Fibroblast of the aortic adventitia (primary cell): Measurements from ENCODE around the gene SPNS1. TPM values are rescaled to one million over a fixed set of nuclear protein-coding genes. Genes with fewer than 3 reads are reported as not detected.
"Not testable (repeated sequence)": the region's sequence is repeated elsewhere in the genome, so short reads cannot be mapped to it uniquely, and the experiment has no call there.

ENCODE experiments used
- DNase-seq: peaks from one replicate; pipeline ENCODE4 v3.0.0-alpha.2; 2010; ENCODE audit warnings: low read depth
- H3K4me3 ChIP-seq: 2 replicates; pipeline ENCODE4 v1.5.1; 2011; ENCODE audit warnings: low read depth, mild to moderate bottlenecking, control low read depth, low read length, moderate library complexity
- total RNA-seq: library from RNA; depleted of rRNA; stranded (reverse); fragments of >200 nt; gene quantifications from 2 replicates; pipeline ENCODE4 v1.2.3, GENCODE V29; 2012; ENCODE audit warnings: low replicate concordance
- TF ChIP-seq, protein P1 (sequence below): IDR thresholded peaks from 2 replicates; pipeline ENCODE4 v1.5.1; 2011; ENCODE audit warnings: mild to moderate bottlenecking, low read length, control low read depth, inconsistent platforms; ENCODE audit not compliant: insufficient read depth

The SPNS1 gene, protein sequence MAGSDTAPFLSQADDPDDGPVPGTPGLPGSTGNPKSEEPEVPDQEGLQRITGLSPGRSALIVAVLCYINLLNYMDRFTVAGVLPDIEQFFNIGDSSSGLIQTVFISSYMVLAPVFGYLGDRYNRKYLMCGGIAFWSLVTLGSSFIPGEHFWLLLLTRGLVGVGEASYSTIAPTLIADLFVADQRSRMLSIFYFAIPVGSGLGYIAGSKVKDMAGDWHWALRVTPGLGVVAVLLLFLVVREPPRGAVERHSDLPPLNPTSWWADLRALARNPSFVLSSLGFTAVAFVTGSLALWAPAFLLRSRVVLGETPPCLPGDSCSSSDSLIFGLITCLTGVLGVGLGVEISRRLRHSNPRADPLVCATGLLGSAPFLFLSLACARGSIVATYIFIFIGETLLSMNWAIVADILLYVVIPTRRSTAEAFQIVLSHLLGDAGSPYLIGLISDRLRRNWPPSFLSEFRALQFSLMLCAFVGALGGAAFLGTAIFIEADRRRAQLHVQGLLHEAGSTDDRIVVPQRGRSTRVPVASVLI
- 27.1 and 85.8 TPM in 2 replicates for total RNA-seq

DNA sequence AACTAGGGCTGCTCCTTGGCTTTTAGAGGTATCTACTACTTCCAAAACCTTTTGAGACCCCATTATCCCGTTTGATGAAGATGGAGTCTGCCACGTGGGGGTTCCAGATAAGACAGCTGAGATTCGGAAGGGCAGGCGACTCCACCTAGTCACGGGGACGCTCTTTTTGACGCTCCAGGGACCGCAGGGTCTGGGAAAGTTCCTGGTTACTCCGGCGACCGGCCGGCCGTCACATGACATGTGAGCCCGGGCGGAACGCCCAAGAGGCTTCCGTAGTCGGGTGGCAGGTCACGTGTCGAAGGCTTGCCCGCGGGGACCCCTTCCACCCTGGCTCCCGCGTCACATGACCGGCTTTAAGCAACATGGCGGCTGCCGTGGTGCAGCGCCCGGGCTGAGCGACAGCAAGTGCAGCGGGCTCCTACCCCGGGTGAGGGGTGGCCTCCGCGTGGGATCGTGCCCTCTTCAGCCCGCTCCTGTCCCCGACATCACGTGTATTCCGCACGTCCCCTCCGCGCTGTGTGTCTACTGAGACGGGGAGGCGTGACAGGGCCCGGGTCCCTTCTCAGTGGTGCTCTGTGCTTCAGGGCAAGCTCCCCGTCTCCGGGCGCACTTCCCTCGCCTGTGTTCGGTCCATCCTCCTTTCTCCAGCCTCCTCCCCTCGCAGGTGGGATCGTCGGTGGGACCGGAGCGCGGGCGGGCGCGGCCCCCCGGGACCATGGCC lies at the start of gene SPNS1:
Gene SPNS1 (plus strand): TSS at position 342 of the 721 bp plus-strand sequence. CDS start 374 bp downstream, at position 716.
- peak within 1 kb of the TSS; percentile 99 for H3K4me3 ChIP-seq
- TF ChIP-seq, protein P1, sequence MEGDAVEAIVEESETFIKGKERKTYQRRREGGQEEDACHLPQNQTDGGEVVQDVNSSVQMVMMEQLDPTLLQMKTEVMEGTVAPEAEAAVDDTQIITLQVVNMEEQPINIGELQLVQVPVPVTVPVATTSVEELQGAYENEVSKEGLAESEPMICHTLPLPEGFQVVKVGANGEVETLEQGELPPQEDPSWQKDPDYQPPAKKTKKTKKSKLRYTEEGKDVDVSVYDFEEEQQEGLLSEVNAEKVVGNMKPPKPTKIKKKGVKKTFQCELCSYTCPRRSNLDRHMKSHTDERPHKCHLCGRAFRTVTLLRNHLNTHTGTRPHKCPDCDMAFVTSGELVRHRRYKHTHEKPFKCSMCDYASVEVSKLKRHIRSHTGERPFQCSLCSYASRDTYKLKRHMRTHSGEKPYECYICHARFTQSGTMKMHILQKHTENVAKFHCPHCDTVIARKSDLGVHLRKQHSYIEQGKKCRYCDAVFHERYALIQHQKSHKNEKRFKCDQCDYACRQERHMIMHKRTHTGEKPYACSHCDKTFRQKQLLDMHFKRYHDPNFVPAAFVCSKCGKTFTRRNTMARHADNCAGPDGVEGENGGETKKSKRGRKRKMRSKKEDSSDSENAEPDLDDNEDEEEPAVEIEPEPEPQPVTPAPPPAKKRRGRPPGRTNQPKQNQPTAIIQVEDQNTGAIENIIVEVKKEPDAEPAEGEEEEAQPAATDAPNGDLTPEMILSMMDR, result no peak

DNA sequence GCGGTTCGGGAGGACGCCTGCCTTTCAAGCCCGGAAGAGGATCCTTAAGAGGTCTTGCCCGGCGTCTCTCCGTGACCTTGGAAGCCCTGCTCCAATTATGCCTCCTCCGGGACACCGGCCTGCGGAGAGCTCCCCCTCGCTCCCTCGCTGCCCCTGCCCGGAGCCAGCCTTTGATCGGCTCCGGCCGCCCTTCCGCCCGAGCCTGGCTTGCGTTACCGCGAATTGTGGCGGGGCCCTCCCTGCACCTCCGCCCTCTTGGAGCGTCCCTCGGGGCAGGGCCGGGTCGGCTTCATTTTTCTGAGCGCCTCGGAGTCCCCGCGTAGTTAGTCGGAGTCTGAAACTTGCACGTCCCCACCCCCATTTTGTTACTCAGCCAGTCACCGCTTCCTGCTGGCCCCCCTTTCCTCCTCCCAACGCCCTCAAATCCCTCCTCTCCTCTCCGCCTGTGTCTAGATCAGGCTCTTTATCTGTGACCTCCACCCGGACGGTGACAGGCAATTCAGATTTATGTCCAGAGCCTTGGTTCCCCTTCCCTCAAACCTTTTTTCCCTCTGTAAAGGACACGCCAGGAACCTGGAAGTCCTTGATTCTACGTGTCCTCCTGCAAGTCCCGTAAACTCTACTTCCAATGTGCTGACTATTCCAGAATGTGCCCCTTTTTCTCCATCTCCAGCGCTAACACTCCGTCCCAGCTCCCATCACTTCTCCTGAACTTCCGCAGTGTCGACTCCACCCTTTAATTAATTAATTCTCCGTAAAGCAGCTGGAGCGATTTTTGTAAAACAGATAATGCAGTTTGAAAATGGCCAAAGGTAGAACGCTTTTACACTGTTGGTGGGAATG lies 49.0 kb upstream of the SPNS1 start:
- TF ChIP-seq, protein P1, result peak; percentile 6
- peak; percentile 84 for DNase-seq
- H3K4me3 ChIP-seq, result peak overlapping the region; percentile 82

More for the DNA sequence above, at the start of gene SPNS1:
- peak; percentile 97 for DNase-seq

DNA sequence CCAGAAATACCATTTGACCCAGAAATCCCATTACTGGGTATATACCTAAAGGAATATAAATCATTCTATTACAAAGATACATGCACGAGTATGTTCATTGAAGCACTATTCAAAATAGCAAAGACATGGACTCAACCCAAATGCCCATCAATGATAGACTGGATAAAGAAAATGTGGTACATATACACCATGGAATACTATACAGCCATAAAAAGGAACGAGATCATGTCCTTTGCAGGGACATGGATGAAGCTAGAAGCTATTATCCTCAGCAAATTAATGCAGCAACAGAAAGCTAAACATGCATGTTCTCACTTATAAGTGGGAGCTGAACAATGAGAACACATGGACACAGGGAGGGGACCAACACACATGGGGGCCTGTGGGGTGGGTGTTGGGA lies 48.3 kb upstream of the SPNS1 start:
- not testable (repeated sequence) for H3K4me3 ChIP-seq, DNase-seq

DNA sequence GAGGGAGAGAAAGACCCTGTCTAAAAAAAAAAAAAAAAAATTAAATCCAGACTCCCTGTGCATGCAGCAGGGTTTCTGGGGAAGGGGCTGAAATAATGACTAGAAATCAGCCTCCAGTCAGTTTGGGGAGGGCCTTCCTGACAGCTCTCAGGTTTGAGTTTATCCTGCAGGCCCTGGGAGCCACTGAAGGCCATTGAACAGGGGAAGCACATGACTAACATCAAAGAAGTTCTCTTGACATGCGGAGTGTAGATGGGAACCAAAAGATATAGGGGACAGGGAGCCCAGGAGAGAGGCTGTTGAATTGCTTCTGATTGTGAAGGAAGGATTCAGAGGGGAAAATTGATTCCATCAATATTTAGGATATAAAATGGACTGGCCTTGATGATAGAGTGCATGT lies 46.8 kb upstream of the SPNS1 start:
- DNase-seq, result no peak
- TF ChIP-seq, protein P1, result no peak
- H3K4me3 ChIP-seq, result no peak overlapping the region

DNA sequence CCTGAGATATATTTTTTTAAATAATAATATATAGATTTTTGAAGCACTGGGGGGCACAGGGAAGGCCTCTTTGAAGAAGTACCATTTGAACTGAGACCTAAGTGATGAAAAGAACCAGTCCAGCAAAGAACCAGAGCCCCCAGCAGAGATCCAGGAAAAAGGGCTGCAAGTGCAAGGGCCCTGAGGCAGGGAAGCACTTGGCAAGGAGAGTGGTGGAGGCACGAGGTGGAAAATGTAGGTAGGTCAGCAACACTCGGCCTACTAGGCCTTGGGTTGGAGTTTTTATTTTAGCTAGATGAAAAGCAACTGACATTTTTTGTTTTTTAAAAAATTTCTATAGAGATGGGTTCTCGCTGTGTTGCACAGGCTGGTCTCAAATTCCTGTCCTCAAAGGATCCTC lies 44.4 kb upstream of the SPNS1 start:
- TF ChIP-seq, protein P1, result no peak
- H3K4me3 ChIP-seq, result no peak overlapping the region
- no peak for DNase-seq

DNA sequence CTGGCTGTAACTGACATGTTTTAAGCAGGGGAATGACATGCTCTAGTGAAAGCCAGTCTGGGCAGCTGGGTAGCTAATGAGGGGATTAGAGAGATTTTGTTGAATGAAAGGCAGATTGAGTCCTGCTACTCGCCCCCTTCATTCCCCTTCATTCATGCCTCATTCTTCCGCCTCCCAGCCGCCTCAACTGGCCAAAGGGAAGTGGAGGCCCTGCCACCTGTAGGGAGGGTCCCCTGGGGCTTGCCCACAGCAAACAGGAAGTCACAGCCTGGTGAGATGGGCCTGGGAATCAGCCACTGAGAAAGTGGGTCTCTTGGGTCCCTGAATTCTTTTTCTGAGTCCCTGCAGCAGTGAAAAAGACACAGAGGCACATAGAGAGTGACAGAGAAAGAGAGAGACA lies 43.9 kb upstream of the SPNS1 start:
- DNase-seq, result no peak
- H3K4me3 ChIP-seq, result no peak overlapping the region
- TF ChIP-seq, protein P1, result no peak
